HG03064 (cell line): ENCODE measurements around the gene AMH.

Source experiments
- ATAC-seq: cut with Tn5 transposase; IDR thresholded peaks from one replicate; pipeline ENCODE4 v1.9.1; 2021; ENCODE audit warnings: low read depth; ENCODE audit not compliant: unreplicated experiment

The AMH gene

DNA sequence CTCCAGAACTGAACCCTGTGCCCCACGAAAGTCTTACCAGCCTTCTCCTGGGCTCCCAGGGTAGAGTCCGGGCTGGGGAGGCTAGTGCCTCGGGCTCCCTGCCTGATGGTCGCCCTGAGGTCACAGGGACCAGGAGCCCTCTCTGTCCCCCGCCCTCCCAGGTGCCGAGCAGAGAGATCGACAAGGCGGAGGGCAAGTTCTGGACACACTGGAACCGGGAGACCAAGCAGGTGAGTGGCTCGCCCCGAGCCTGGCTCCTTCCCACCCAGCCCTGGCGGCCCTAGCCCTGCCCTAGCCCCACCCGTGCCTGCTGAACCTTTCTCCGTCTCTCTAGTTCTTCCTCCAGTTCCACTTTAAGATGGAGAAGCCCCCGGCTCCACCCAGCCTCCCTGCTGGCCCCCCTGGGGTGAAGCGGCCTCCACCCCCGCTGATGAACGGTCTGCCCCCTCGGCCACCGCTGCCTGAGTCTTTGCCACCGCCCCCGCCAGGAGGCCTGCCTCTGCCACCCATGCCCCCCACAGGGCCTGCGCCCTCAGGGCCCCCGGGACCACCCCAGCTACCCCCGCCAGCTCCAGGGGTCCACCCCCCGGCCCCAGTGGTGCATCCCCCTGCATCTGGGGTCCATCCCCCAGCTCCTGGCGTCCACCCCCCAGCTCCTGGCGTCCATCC is 1.6 kb upstream of the AMH start:
- ATAC-seq, result no peak

DNA sequence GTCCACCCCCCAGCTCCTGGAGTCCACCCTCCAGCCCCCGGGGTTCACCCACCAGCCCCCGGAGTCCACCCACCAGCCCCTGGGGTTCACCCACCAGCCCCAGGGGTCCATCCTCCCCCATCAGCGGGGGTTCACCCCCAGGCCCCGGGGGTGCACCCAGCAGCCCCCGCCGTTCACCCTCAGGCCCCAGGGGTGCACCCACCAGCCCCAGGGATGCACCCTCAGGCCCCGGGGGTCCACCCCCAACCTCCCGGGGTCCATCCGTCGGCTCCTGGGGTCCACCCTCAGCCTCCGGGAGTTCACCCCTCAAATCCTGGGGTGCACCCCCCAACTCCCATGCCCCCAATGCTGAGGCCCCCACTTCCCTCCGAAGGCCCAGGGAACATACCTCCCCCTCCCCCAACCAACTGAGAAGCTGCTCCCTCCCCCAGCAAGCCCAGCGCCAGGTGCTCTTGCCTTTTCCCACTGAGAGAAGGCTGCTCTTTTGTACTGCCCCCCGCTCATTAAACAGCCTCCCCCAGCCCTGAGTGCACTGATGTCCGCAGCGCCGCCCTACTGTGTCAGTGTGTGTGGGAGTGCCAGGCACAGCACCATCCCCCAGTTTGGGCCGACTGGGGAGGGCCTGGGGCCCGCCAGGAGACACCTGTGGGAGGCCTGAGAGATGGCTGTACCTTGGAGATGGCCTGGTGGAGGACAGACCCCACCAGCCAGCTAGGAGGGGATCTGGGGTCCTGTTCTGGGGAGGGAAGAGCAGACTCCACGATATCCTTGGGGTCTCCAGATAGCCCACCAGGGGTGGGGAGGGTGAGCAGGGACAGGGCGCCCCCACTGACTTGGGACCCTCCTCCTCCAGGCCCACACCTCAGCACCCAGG is 750 bp upstream of the AMH start:
- ATAC-seq, result no peak

DNA sequence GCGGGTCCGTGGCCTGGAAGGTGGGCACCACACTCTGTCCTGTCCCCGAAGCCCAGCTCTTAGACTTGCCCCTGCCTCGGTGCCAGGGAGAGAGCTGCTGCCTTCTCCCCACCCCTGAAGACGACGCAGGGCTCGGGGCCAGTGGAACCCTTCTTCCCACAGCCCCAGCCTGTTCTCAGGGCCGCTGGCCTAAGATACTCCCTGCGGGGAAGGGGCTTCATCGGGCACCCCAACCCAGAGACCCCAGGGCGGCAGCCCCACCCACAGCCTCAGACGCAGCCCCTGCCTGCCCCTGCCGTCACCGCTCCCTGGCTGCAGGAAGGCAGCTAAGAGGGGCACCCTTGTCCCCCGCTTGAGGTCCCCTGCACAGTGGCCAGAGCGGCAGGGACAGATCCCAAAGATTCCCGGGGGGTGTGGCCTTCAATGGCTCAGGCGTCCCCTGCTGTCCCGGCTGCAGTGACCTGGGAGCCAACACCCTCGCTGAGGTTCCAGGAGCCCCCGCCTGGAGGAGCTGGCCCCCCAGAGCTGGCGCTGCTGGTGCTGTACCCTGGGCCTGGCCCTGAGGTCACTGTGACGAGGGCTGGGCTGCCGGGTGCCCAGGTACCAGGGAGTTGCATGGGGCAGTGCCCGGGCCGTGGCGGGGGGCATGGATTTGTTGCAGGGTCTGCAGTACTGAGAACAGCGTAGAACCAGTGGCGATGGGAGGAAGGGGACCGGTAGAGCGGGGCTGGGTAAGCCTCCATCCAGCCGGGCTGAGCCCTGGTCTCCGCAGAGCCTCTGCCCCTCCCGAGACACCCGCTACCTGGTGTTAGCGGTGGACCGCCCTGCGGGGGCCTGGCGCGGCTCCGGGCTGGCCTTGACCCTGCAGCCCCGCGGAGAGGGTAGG is 1.0 kb downstream of the AMH start:
- ATAC-seq, result no peak

DNA sequence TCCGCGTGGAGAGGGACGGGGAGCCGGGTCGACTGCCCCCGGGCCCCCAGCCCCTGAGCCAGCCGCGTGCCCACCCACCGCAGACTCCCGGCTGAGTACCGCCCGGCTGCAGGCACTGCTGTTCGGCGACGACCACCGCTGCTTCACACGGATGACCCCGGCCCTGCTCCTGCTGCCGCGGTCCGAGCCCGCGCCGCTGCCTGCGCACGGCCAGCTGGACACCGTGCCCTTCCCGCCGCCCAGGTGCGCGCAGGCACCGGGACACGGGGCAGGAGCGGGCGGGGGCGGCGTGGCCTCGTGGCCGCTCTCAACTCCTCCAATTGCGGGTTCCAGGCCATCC is 1.6 kb downstream of the AMH start:
- ATAC-seq, result no peak

DNA sequence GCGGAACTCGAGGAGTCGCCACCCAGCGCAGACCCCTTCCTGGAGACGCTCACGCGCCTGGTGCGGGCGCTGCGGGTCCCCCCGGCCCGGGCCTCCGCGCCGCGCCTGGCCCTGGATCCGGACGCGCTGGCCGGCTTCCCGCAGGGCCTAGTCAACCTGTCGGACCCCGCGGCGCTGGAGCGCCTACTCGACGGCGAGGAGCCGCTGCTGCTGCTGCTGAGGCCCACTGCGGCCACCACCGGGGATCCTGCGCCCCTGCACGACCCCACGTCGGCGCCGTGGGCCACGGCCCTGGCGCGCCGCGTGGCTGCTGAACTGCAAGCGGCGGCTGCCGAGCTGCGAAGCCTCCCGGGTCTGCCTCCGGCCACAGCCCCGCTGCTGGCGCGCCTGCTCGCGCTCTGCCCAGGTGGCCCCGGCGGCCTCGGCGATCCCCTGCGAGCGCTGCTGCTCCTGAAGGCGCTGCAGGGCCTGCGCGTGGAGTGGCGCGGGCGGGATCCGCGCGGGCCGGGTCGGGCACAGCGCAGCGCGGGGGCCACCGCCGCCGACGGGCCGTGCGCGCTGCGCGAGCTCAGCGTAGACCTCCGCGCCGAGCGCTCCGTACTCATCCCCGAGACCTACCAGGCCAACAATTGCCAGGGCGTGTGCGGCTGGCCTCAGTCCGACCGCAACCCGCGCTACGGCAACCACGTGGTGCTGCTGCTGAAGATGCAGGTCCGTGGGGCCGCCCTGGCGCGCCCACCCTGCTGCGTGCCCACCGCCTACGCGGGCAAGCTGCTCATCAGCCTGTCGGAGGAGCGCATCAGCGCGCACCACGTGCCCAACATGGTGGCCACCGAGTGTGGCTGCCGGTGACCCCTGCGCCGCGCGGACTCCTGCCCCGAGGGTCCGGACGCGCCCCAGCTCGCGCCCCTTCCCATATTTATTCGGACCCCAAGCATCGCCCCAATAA is 2.3 kb downstream of the AMH start:
- ATAC-seq, result no peak

DNA sequence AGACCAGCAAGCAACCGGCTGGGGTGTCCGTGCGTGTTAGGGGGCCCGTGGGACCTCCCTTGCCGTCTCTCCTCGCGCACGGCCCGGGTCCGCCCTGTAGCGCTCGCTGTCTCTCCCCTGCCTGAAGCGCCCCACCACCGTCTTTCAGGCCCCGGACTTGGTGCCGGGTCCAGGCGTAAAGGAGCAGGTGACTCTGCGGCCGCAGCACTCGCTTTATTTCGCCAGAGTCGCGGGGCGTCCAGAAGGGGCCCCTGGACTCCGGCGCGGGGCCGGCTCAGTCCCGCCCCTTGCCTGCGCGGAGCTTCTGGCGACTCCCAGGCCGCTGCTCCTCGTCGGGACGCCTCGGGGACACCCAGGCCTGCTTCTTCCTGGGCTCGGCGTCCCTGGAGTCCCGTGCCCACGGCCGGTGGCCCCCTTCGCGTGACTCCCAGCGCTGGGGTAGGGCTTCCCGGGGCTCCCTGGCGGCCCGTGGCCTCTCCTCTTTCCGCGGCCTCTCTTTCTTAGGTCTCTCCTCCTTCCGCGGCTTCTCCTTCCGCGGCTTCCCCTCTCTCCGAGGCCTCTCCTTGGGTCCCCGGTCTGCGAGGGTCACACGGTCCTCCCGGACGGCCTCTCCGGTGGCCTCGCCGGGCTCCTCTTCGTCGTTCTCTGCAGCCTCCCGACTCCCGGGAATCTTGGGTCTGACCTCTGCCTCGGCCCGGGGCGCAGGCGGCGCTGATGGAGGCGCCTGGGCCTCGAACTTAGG is 3.1 kb downstream of the AMH start:
- no peak for ATAC-seq

DNA sequence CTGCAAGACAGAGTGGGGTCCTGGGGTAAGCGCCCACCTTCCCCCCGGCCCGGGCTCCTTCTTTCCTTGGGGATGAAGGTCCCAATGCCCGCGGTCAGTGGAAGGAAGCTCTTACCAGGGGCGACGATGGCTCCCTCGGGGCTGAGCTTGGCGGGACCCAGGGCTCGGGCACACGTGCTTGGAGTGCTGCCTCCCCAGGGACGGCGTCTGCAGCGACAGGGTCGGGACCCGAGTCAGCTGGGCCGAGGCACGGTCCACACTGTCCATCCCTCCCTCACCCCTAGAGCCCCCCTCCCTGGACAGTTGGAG is 3.6 kb downstream of the AMH start:
- no peak for ATAC-seq

DNA sequence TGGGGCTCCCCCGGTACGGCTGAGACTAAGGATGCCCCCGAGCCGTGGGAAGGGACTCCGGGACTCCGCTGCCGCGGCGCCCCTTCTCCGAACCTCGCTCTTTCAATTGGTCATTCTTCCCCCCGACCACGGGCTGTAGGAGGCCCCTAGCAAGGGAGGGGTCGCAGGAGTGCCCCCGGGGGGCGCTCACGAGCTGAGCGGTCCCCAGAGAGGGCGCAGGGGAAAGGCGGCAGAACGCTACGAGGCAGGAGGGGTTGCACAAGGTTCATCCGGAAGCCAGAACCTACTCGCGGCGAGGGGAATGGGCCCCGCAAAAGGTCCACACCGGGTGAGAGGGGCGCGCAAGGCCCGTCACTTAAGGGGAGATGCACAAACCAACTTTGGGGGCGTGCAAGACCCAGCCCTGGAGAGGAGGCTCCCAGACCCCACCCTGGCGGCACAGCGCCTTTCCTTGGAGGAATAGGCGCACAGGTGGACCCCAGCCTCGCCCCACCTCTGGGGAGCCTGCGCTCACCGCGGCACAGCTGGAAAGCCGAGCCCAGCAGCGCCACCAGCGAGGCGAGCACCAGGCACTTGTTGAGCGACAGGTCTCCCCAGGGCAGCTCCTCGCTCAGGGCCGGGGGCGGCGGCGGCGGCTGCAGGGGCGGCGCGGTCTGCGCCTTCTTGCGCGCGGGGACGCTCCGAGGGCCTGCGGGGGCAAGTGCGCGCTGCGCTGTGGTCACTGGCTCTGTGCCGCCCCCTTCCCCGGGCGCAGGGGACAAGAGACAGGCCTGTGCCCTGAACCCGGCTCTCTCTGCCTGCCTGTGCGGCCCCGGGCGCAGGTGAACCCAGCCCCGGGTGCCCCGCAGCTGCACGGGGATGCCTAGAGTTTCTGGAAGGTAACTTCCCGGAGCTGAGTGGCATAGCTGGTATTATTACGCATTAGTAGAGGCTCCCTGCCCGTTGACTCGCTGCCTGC is 4.3 kb downstream of the AMH start:
- ATAC-seq, result no peak

DNA sequence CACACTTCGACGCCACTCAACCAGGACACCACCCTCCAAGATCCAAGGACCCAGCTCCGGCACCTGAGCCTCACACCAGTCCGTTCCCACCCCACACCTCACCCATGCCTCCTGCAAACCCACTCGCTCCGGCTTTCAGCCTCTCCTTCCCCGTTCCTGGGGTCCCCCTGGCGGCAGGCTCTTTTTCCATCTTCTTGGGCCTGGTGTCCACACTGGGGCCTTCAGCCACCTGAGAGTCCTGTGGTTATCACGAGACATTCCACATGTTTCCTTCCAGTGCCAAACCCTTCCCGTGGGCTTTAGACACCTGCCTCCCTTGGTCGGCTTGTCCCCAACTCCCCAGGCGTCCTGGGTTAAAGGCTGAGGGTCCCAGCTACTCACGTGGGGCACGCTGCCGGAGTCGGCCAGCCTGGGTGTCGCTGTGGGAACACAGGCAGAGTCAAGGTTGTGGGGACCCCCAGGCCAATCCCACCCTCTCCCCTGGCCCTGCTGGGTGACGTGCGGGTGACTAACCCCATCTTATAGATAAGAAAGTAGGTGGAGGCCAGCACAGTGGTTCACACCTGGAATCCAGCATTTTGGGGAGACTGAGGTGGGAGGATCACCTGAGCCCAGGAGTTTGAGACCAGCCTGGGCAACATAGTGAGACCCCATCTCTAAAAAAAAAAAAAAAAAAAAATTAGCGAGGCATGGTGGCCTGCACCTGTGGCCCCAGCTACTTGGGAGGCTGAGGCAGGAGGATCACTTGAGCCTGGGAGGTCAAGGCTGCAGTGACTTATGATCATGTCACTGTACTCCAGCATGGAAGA is 5.1 kb downstream of the AMH start:
- no peak for ATAC-seq

DNA sequence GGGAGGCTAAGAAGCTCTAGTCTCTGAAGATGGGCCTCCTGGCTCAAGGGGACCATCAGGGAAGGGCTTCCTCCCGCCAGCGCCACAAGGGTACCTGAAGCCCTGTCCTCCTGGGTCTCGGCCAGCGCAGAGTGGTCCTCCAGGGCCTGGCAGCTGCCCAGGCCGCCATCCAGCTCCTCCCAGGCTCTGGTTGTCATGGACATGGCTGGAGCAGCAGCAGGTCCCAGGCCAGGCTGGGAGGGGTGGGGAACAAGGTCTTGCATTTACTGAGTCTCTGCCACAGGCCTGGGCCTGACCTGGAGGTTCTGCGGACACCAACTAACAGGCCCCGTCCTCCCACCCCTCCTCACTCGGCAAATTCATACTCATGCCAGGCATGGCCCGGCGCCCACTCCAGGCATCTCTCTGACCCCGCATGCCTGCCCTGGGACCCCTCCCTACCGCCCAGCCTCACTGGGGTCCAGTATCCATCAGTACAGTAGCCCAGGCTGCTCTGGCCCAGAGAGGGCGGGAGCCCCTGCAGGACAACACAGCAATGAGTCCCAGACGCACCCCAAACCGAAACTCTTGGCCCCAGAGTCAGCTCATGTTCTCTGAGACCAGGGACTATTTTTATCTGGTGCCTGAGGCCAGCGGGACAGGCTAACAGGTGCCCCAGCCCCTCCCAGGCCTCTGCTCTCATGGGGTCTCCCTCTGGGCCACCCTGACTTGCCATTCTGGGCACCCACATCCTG is 6.2 kb downstream of the AMH start:
- no peak for ATAC-seq

DNA sequence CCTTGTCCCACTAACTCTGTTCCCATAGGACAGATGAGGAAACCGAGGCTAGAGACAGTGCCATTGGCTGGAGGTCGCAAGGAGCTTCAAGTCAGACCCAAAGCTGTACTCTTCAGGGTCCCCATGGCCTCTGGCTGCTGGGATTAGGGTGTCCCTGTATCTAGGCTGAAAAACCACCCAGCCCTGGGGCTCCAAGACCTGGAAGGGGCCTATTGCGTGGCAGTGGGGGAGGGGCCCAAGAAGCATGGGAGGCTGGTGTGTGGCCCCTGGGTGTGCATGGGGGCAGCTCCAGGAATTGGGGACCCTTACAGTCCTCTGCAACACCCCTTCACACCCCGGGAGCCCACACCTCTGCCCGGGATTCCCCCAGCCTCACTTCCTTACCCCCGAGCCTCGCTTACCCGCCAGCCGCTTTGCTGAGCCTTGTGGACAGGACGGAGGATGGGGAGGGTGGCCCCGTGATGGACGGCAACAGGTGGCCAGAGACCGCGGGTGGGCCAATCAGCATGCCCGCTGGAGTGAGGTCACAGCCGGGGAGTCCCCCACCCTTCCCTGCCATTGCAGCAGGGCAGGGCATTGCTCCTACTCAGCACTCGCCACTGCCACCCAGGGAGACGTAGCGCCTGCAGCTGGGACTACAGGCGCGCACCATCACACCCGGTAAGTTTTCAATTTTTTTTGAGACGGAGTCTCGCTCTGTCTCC is 7.0 kb downstream of the AMH start, which contains the start of gene JSRP1:
TSS of gene JSRP1 (minus strand) at position 436 of the 704 bp plus-strand sequence. CDS start 1,103 bp downstream, outside the sequence.
- no peak for ATAC-seq

DNA sequence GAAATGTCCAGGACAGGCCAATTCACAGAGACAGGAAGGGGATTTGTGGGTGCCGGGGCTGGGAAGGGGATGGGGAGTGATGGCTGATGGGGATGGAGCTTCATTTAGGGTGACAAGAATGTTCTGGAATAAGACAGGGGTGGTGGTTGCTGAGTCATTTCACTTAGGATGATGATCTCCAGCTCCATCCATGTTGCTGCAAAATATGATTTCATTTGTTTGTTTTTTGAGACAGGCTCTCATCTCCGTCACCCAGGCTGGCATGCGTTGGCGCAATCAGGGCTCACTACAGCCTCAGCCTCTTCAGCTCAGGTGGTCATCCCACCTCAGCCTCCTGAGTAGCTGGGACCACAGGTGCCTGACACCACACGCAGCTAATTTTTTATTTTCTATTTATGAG is 10.2 kb downstream of the AMH start:
- ATAC-seq, result no peak

DNA sequence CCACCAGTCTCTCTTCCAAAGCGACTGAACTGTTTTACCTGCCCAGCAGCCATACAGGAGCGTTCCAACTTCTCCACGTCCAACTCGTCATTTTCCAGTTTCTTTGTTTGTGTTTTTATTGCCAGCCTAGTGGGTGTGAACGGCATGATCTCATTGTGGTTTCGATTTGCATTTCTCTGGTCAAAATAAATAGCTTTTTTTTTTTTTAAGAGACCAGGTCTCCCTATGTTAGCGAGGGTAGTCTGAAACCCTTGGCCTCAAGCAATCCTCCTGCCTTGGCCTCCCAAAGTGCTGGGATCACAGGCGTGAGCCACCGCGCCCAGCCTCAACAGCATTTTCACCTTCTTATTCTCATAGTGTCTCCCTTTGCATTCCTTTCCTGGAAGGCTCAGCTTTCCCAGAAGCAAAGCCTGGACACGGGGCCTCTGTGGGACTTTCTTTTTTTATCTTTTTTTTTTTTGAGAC is 11.2 kb downstream of the AMH start:
- ATAC-seq, result no peak

DNA sequence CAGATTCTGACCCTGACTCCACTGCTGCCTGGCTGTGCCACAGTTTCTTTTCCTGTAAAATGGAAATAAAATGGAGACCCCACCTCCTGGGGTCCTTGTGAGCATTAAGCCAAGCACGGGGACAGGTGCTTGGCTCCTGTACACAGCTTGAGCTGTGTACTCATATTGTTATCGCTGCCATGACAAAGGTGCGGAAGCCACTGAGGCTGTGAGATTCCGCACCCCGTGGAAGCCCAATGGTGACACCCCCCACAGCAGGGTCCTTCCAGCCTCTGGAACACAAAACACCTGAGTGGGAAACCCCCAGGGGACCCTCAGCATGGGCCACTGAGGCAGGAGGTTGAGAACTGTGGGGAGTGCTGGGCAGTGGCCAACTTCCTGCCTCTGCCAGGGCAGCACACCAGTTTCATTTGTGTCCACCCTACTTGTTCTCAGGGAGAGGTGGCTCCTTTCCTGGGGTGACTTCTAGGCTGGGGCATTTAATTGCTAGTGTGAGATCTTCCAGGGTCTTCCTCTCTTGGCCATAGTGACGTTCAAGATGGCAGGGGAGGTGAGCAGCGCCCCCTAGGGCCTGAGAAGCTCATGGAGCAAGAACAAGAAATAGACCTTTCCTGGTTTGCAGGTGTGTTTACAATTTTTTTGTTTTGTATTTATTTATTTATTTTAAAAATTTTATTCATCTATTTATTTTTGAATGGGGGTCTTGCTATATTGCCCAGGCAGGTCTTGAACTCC is 12.5 kb downstream of the AMH start:
- ATAC-seq, result no peak

DNA sequence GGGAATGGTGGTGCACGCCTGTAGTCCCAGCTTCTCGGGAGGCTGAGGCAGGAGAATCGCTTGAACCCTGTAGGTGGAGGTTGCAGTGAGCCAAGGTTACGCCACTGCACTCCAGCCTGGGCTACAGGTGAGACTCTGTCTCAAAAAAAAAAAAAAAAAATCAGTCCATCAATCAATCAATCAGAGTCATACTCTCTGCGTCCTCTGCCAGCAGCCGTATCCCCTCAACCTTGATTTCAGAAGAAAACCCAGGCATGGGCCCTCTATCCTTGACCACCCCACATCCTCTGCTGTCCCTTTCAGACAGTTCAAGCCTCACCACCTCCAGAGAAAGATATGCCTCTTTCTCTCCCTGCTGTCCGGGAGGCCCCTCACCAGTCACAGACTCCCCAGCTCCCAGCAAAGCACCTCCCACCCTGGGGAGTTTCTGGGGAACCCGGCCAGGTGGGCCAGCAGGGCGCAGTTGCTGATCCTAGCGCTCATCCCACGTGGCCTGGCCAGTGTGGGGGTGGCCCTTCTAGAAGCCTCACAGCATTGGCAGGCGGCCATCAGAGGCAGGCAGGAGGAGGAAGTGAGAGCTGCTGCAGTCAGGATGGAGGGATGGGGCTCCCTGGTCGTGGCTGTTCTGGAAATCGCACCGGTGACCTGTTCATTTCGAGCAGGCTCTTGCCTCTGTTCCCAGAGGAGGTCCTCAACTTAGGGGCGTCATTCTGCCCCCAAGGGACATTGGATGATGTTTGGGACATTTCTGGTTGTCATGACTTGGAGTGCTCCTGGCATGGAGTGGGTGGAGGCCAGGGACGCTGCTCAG is 17.3 kb downstream of the AMH start:
- no peak for ATAC-seq
